GM21786 (cell line): ENCODE data around the gene FA2H.
A peak's percentile ranks its signal among the peaks of the same experiment; 100 is the strongest.
"Not testable (repeated sequence)": the region's sequence is repeated elsewhere in the genome, so short reads cannot be mapped to it uniquely, and the experiment has no call there.

Source experiments
- ATAC-seq: cut with Tn5 transposase; IDR thresholded peaks from one replicate; pipeline ENCODE4 v1.9.1; 2021; ENCODE audit not compliant: unreplicated experiment

Gene FA2H

DNA sequence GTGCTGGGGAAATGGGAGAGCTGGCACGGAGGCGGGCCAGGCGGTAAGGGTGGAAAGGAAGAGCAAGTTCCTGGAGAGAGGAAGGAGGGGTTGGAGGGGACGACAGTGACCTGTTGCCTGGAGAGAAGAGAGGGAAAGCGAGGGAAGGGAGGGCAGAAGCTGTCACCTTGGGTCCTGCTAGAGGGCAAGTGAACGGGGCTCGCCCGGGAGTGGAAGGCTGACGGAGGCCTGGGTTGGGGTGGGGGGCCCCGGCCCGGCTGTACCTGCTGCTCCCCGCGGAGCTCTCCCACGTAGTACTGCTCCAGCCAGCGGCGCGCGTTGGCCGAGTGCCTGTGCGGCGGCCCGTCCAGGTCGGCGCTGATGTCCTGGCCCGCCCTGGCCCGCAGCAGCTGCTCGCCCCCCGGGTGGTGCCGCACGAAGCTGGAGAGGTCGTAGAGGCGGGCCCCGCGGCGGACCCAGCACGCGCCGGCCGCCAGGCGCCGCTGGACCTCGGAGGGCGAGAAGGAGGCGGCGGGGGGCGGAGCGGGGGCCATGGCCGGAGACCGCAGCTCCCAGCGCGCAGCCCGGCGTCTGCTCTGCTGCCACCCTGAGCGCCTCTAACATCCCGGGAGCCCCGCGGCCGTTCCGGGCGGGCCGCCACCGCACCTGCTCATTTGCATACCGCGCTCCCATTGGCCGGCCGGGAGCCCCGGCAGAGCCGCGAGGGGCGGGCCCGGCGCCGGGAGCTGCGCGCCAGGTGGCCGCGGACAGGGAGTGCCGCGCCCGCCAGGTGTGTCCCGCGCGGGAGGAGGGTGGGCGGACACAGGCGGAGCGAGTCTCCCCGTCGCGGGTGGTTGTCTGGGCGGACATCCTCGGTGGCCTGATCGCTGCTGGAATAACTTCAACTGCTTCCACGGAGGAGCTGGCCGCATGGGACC is at the start of gene FA2H:
Gene FA2H (minus strand): TSS at position 598 of the 917 bp plus-strand sequence. CDS start 65 bp downstream, at position 533.
- peak; percentile 83 for ATAC-seq

- no peak for ATAC-seq
These were observed 43.2 kb upstream of the FA2H start for GRCh38 chr16:74817851-74818250.

- peak; percentile 98 for ATAC-seq
These were observed 38.6 kb upstream of the FA2H start for GRCh38 chr16:74813109-74813641.

- ATAC-seq: no peak
These were observed 37.3 kb upstream of the FA2H start for GRCh38 chr16:74811911-74812310.

DNA sequence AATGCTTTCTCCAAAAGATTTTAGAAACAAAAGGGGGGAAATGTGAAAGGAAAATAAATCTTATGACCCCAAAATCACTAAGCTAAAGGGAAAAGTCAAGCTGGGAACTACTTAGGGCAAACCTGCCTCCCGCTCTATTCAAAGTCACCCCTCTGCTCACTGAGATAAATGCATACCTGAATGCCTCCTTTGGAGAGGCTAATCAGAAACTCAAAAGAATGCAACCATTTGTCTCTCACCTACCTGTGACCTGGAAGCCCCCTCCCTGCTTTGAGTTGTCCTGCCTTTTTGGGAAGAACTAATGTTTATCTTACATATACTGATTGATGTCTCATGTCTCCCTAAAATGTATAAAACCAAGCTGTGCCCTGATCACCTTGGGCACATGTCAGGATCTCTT is 36.6 kb upstream of the FA2H start:
- ATAC-seq: not testable (repeated sequence)

DNA sequence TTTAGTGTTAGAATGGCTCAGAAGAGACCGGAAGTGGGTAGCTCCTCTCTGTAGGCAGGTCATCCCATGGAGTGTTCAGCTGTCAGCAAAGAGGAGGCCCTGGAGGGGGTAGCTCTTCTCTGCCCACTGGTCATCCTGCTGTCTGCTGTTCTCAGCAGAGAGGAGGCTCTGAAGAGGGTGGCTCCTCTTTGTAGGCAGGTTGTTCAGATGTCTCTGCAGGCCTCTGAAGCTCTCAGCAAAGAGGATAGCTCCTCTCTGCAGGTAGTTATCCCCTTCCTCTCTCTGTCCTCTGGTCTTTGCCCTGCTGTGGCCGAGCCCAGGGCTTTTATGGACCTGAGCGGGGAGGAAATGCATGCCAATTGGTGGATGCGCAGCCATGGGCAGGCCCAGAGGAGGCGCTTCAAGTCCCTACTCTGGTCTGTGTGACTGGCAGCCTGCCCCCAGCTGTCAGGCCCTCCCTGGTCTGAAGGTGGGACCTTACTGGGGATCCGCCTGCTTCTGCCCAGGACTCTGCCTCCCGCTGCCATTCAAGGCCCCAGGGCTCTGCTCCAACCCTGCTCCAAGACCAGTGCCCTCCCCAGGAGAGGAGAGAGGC is 32.5 kb upstream of the FA2H start:
- no peak for ATAC-seq

- ATAC-seq: no peak
These were observed 25.7 kb upstream of the FA2H start for GRCh38 chr16:74800216-74800871.

DNA sequence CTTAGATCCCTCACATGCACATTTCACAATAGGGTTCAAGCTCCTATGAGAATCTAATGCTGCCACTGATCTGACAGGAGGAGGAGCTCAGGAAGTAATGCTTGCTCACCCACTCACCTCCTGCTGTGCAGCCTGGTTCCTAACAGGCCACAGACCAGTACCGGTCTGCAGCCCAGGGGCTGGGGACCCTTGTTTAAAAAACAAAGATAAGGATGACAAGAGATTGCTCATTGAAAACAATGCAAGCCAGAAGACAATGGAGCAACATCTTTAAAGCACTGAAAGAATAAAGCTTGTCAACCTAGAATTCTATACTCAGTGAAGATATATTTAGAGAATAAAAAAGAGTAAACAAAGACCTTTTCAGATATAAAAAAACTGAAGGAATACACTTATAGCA is 22.8 kb upstream of the FA2H start:
- no peak for ATAC-seq

DNA sequence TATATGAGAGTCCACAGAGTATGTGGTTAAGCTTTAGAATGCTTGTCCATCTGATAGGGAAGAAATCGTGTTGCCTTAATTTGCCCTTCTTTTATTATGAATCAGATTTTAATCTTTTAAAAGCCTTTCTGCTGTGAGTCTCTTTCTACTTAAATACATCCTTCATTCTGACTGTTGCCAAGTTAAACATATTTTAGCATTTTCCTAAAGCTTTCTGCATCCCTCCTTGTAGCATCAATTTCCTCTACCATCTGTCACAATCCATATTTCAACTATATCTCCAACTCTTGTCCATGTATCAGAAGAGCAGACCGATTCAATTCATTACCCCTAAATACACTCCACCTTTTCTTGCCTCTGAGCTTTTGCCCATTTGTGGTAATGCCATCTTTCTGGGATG is 20.5 kb upstream of the FA2H start:
- no peak for ATAC-seq

- ATAC-seq: no peak
These were observed 20.0 kb upstream of the FA2H start for GRCh38 chr16:74794668-74795067.

- ATAC-seq: no peak
These were observed 19.0 kb upstream of the FA2H start for GRCh38 chr16:74793571-74793970.

DNA sequence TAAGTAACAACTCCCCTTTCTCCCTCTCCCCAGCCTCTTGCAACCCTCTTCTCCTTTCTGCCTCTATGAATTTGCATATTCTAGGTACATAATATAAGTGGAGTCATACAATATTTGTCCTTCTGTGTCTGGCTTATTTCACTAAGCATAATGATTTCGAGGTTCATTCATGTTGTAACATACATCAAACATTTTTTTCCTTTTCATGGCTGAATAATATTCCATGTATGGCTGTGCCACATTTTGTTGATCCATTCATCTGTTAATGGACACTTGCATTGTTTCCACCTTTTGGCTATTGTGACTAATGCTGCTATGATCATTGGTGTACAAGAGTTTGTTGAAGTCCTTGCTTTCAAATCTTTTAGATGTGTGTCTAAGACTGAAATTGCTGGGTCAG is 17.6 kb upstream of the FA2H start:
- no peak for ATAC-seq

DNA sequence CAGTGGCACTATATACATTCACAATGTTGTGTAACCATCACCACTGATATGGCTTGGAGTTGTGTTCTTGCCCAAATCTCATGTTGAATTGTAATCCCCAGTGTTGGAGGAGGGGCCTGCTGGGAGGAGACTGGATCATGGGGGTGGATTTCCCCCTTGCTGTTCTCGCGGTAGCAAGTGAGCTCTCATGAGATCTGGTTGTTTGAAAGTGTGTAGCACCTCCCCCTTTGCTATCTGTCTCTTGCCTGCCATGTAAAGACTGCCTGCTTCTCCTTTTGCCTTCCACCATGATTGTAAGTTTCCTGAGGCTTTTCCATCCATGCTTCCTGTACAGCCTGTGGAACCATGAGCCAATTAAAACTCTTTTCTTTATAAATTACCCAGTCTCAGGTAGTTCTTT is 17.1 kb upstream of the FA2H start:
- not testable (repeated sequence) for ATAC-seq

DNA sequence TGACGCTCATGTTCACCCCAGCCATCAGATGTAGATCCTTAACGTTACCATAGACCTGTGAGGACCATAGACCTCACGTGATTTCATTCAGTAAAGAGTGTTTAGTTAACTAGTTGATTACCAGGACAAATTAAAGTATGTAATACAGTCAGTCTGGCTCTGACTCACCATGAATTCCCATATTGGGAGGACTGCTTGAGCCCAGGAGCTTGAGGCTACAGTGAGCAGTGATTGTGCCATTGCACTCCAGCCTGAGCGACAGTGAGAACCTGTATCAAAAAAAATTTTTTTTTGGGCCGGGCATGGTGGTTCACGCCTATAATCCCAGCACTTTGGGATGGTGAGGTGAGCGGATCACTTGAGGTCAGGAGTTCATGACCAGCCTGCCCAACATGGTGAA is 13.5 kb upstream of the FA2H start:
- ATAC-seq: no peak

DNA sequence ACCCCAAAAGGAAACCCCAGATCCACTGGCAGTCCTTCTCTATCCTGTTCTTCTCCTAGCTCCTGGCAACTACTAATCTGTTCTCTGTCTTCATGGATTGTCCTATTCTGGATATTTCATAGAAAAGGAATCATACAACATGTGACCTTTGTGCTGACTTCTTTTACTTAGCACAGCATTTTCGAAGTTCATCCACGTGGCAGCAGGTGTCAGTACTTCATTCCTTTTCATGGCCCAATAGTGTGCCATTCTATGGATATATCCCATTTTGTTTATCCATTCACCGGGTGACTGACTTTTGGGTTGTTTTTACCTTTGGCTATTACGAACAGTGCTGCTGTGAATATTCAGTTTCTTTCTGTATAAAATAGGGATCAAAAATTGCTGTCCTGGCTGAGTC is 10.4 kb upstream of the FA2H start:
- ATAC-seq: no peak

- no peak for ATAC-seq
These were observed 4.0 kb upstream of the FA2H start for GRCh38 chr16:74778646-74779045.

DNA sequence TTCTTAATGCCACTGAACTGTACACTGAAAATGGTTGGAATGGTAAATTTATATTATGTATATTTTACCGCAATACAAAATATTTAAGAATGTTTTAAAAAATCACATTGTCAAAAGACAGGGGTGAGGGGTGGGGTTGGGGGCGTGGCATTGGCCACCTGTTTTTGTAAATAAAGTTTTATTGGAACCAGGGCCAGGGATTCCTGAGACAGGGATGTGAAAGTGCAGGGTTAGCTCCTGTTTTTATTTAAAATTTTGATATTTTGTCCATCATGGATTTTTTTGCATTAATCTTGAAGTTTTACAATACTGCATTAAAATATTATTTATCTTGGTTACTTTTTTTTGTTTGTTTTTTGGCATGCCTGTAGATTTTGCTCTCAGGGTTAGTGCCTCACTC is 2.3 kb upstream of the FA2H start:
- no peak for ATAC-seq

DNA sequence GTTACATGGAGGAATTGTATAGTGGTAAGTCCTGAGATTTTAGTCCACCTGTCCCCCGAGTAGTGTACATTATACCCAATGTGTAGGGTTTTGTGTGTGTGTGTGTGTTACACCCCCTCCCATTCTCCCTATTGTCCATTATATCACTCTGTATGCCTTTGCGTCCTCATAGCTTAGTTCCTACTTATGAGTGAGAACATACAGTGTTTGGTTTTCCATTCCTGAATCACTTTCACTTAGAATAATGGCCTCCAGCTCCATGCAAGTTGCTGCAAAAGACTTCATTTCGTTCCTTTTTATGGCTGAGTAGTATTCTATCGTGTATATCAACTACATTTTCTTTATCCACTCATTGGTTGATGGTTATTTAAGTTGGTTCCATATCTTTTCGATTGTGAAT is 635 bp upstream of the FA2H start:
- no peak for ATAC-seq

GRCh38 chr16:74773446-74774222 is 986 bp downstream of the FA2H start:
- ATAC-seq: no peak

GRCh38 chr16:74771656-74772315 is 2.8 kb downstream of the FA2H start:
- ATAC-seq: peak; percentile 63
